NCI-H69 (cell line): Measurements from ENCODE around the gene RPL36A.

Source experiments
- DNase-seq: peaks from one replicate; lab custom pipeline; 2025; lab: John Stamatoyannopoulos, UW

Gene RPL36A

GRCh38 chrX:101442085-101442484, 51.3 kb downstream of the RPL36A start:
- DNase-seq = no peak
